DND-41 (cell line): ENCODE measurements around the gene KRTAP10-7.
"Not testable (repeated sequence)": the region's sequence is repeated elsewhere in the genome, so short reads cannot be mapped to it uniquely, and the experiment has no call there.

Experiments
- EZH2 ChIP-seq: IDR thresholded peaks from 3 replicates; pipeline ENCODE4 v1.6.1; 2012; ENCODE audit warnings: borderline replicate concordance, low read depth, mild to moderate bottlenecking, moderate library complexity, low read length, inconsistent platforms; ENCODE audit not compliant: severe bottlenecking
- TF ChIP-seq, protein P1 (sequence below): IDR thresholded peaks from 2 replicates; pipeline ENCODE4 v1.5.1; 2012; ENCODE audit warnings: borderline replicate concordance, low read length, moderate library complexity, mild to moderate bottlenecking; ENCODE audit not compliant: poor library complexity, severe bottlenecking; ENCODE audit errors: extremely low read depth

DNA sequence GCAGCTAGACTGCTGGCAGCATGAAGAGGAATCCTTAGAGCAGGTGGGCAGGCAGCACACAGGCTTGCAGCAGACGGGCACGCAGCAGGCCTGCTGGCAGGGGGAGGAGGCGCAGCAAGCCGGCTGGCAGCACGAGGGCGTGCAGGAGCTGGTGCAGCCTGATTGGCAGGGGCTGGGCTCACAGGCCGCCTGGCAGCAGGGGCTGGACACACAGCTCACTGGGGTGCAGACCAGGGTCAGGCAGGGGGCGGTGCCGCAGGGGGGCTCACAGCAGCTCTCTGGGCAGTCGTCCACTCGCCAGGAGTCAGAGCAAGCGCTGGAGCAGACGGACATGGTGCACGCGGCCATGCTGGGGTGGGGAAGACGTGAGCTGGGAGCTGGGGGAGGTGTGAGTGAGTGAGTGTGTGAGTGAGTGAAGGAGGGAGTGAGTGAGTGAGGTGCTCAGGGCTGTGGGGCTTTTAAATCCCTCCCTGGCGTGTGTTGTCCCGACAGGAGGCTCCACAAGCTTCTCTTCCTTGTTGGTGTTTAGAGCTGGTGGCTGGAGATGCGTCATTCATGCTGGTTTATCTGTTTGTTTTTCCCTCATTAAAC is 20.1 kb upstream of the KRTAP10-7 start, which contains the start of gene KRTAP10-5:
- TF ChIP-seq, protein P1, sequence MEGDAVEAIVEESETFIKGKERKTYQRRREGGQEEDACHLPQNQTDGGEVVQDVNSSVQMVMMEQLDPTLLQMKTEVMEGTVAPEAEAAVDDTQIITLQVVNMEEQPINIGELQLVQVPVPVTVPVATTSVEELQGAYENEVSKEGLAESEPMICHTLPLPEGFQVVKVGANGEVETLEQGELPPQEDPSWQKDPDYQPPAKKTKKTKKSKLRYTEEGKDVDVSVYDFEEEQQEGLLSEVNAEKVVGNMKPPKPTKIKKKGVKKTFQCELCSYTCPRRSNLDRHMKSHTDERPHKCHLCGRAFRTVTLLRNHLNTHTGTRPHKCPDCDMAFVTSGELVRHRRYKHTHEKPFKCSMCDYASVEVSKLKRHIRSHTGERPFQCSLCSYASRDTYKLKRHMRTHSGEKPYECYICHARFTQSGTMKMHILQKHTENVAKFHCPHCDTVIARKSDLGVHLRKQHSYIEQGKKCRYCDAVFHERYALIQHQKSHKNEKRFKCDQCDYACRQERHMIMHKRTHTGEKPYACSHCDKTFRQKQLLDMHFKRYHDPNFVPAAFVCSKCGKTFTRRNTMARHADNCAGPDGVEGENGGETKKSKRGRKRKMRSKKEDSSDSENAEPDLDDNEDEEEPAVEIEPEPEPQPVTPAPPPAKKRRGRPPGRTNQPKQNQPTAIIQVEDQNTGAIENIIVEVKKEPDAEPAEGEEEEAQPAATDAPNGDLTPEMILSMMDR: not testable (repeated sequence)
- not testable (repeated sequence) for TF ChIP-seq EZH2
